ENCODE measurements around the gene KCNIP1. TPM values are rescaled to one million over a fixed set of nuclear protein-coding genes. Genes with fewer than 3 reads are reported as not detected.
A peak's percentile ranks its signal among the peaks of the same experiment; 100 is the strongest.

The KCNIP1 gene
- polyA plus RNA-seq, 2 of the 4 experiments (the other 2 are of a cell fraction): not detected

DNA sequence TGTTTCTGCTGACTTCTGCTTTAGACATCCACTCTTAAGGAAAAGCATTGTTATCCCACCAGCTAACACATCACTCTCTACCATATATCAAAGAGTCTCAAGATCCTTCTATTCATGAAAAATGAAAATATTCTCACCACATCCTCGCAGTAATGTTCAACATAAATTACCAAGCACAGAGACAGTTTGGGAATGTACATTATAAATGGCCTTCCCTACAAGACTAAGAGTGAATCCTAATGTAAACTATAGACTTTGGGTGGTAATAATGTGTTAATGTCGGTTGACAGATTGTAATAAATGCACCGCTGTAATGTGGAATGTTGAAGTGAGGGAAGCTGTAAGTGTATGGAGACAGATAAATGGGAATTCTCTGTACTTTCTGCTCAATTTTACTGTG lies 27.1 kb upstream of the KCNIP1 start:
- FAIRE-seq (no peak), ATAC-seq (no peak)

DNA sequence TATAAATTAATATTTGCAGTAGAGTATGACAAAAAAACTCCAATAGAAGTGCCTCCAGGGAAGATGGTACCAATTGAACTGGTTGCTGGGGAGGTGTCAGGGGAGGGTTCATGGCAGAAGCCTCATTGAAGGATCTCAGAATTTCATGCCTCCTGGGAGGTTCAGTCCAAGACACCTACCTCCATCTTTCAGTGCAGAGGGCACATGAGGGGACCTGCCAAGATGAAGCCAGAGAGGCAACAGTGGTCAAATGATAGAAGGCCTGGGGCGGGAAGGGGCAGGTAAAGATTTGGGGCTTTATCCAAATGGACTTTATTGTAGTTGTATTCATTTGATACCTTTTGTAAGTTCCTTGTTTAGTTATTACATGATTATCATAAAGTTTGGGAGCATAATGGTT lies 25.9 kb upstream of the KCNIP1 start:
- Histone ChIP-seq H3K4me2 (no peak overlapping the region), H3K9me3 (no peaks in the 10 kb centered on the region), H3K4me1 (peaks cover 18% of the 10 kb centered on the region), H3K4me3 (no peak overlapping the region), H3K27ac (peak overlapping the region in 1 of 2 experiments; percentile 36; a peak in 1 of 6 replicates)
- DNase-seq (ENCODE audit: low read depth in 1 of 2, low spot score in 1 of 2) (no peak), FAIRE-seq (no peak), ATAC-seq (no peak)
- ChIA-PET POLR2A (no interaction called here), CTCF (no interaction called here)
- TF ChIP-seq KDM1A (IDR thresholded peaks at IDR 0.05; ENCODE audit: low read depth) (no peak), EP300 (IDR thresholded peaks at IDR 0.05) (no peak), CBX8 (IDR thresholded peaks at IDR 0.05) (no peak), ZNF302 (CRISPR knock-in tag; IDR thresholded peaks at IDR 0.05) (no peak)
- TF ChIP-seq, protein P1, sequence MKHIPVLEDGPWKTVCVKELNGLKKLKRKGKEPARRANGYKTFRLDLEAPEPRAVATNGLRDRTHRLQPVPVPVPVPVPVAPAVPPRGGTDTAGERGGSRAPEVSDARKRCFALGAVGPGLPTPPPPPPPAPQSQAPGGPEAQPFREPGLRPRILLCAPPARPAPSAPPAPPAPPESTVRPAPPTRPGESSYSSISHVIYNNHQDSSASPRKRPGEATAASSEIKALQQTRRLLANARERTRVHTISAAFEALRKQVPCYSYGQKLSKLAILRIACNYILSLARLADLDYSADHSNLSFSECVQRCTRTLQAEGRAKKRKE (CRISPR knock-in tag; IDR thresholded peaks at IDR 0.05; ENCODE audit: low read depth): no peak
- TF ChIP-seq, protein P2, sequence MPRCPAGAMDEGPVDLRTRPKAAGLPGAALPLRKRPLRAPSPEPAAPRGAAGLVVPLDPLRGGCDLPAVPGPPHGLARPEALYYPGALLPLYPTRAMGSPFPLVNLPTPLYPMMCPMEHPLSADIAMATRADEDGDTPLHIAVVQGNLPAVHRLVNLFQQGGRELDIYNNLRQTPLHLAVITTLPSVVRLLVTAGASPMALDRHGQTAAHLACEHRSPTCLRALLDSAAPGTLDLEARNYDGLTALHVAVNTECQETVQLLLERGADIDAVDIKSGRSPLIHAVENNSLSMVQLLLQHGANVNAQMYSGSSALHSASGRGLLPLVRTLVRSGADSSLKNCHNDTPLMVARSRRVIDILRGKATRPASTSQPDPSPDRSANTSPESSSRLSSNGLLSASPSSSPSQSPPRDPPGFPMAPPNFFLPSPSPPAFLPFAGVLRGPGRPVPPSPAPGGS (IDR thresholded peaks at IDR 0.05): no peak
- WGBS (ENCODE audit: missing lambda C conversion rate): 91% methylated on average over 1 of the region's 1 CpG

More for the DNA sequence above, 27.1 kb upstream of the KCNIP1 start:
- no peak overlapping the region for H3K4me2 ChIP-seq
- no peak for TF ChIP-seq NPAS2 (CRISPR knock-in tag; IDR thresholded peaks at IDR 0.05; ENCODE audit: borderline replicate concordance)
- TF ChIP-seq HOXB13 (CRISPR knock-in tag; IDR thresholded peaks at IDR 0.05; ENCODE audit: low read depth): no peak
- H3K27ac ChIP-seq: no peak overlapping the region
- 94% methylated on average over 3 of the region's 3 CpGs for WGBS (ENCODE audit: missing lambda C conversion rate)
- no peak overlapping the region for H3K4me3 ChIP-seq
- ChIA-PET POLR2A (no interaction called here), CTCF (interaction anchor here (1.5 kb wide), 1 partner anchor 10 kb away, joined by 4 read pairs; no protein-coding TSS in a partner anchor)
- H3K9me3 ChIP-seq: no peaks in the 10 kb centered on the region
- peaks cover 18% of the 10 kb centered on the region for H3K4me1 ChIP-seq
- DNase-seq (ENCODE audit: low read depth in 1 of 2, low spot score in 1 of 2): no peak

DNA sequence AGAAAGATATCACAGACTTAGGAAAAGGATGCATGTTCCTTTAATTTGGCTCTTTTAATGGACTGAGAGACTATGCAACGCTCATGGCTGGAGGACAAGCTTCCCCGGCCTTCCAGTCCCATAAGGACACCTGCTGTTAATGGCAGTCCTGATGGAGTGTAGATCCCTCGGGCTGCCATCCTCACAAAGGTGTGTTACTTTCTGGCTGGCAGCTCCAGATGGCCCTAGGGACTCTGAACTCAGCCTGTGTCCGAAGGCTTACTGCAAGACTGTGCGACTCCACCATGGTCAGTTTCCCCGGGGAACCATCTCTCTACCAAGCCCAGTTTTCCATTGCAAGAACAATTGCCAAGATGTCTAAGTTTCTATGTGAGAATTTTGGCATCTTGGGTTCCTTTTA lies 25.5 kb upstream of the KCNIP1 start:
- H3K27ac ChIP-seq: peak overlapping the region in 1 of 2 experiments; percentile 35; a peak in 1 of 6 replicates
- ChIA-PET POLR2A (no interaction called here), CTCF (interaction anchor here (1.1 to 1.5 kb wide), 3 partner anchors 44 to 147 kb away, joined by 3 to 6 read pairs (median 3); no protein-coding TSS in a partner anchor)
- FAIRE-seq (no peak), DNase-seq (ENCODE audit: low read depth in 1 of 2, low spot score in 1 of 2) (no peak), ATAC-seq (no peak)
- peaks cover 18% of the 10 kb centered on the region for H3K4me1 ChIP-seq
- H3K9me3 ChIP-seq: no peaks in the 10 kb centered on the region
- TF ChIP-seq RCOR1 (IDR thresholded peaks at IDR 0.05; ENCODE audit: low read depth, low read length) (no peak), NR3C1 (IDR thresholded peaks at IDR 0.05) (no peak), ESRRA (IDR thresholded peaks at IDR 0.05; ENCODE audit: borderline replicate concordance, low read length) (no peak), CBX8 (IDR thresholded peaks at IDR 0.05) (no peak), RARB (CRISPR knock-in tag; IDR thresholded peaks at IDR 0.05) (no peak)
- TF ChIP-seq, protein P3, sequence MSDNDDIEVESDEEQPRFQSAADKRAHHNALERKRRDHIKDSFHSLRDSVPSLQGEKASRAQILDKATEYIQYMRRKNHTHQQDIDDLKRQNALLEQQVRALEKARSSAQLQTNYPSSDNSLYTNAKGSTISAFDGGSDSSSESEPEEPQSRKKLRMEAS (IDR thresholded peaks at IDR 0.05): no peak
- no peak overlapping the region for H3K4me2 ChIP-seq
- 88% methylated on average over 6 of the region's 6 CpGs for WGBS (ENCODE audit: missing lambda C conversion rate)
- H3K4me3 ChIP-seq: no peak overlapping the region

DNA sequence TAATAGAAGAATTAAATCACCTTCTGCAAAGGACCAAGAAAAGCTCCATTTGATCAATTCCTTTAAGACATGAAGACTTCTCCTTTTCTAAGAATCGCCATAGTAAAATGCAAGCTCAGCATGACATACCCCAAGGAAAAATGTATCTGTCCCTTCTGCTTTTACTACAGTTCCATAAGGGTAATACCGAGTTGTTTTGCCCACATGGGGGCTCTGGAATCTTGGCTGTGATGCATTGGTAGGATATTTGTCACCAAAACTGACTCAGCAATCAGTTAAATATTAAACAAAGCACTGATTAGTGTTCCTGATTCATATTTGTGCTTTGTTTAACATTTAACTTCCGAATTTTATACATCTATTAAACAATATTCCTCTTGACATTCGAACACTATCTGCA lies 24.3 kb upstream of the KCNIP1 start:
- CTCF ChIA-PET: interaction anchor here (0.7 to 1.5 kb wide), 3 partner anchors 11 to 146 kb away, joined by 3 to 6 read pairs (median 3); no protein-coding TSS in a partner anchor
- FAIRE-seq (peak; percentile 90), ATAC-seq (peak; percentile 74 to 87; a peak in 3 of 6 replicates), DNase-seq (ENCODE audit: low read depth in 1 of 2, low spot score in 1 of 2) (peak; percentile 61 to 68)
- Histone ChIP-seq H3K9me3 (no peaks in the 10 kb centered on the region), H3K4me2 (peak overlapping the region; percentile 63), H3K27ac (peak overlapping the region; percentile 47 to 74; a peak in 3 of 6 replicates), H3K4me3 (no peak overlapping the region), H3K4me1 (peaks cover 21% of the 10 kb centered on the region)
- WGBS (ENCODE audit: missing lambda C conversion rate): 1% methylated on average over 4 of the region's 4 CpGs
- POLR2A ChIA-PET: interaction anchor here (0.8 kb wide), 1 partner anchor 13 kb away, joined by 6 read pairs; no protein-coding TSS in a partner anchor
- peak; percentile 61 for TF ChIP-seq FOSL2 (IDR thresholded peaks at IDR 0.05)
- TF ChIP-seq FOSL2 (CRISPR knock-in tag; IDR thresholded peaks at IDR 0.05): peak; percentile 73
- TF ChIP-seq JUNB (IDR thresholded peaks at IDR 0.05): peak; percentile 59
- peak; percentile 51 to 55 for TF ChIP-seq RAD21 (conservative IDR thresholded peaks at IDR 0.05 in 1 of 2, IDR thresholded peaks at IDR 0.05 in 1 of 2)
- no peak for TF ChIP-seq RNF2 (IDR thresholded peaks at IDR 0.05; ENCODE audit: borderline replicate concordance, low read depth)
- TF ChIP-seq, protein P4, sequence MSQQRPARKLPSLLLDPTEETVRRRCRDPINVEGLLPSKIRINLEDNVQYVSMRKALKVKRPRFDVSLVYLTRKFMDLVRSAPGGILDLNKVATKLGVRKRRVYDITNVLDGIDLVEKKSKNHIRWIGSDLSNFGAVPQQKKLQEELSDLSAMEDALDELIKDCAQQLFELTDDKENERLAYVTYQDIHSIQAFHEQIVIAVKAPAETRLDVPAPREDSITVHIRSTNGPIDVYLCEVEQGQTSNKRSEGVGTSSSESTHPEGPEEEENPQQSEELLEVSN (IDR thresholded peaks at IDR 0.05; ENCODE audit: borderline replicate concordance, low read depth): no peak
- no peak for TF ChIP-seq SREBF2 (IDR thresholded peaks at IDR 0.05)
- TF ChIP-seq, protein P2 (IDR thresholded peaks at IDR 0.05): no peak
- TF ChIP-seq FOXS1 (CRISPR knock-in tag; IDR thresholded peaks at IDR 0.05): no peak
- TF ChIP-seq ZC3H11A (IDR thresholded peaks at IDR 0.05): no peak
- TF ChIP-seq MAFK (IDR thresholded peaks at IDR 0.05; ENCODE audit: partially characterized antibody): peak; percentile 99
- peak; percentile 47; the same call in 1 of the 2 replicates for TF ChIP-seq GATA3 (IDR thresholded peaks at IDR 0.05; ENCODE audit: borderline replicate concordance)
- no peak for TF ChIP-seq KDM5A (IDR thresholded peaks at IDR 0.05)
- no peak for TF ChIP-seq MYC (IDR thresholded peaks at IDR 0.05; ENCODE audit: borderline replicate concordance, low read length)
